Endothelial cell of umbilical vein (primary cell): Measurements from ENCODE around the gene TTLL10.

Source experiments
- CTCF ChIP-seq, 2 donors: IDR thresholded peaks; 1 replicate in 1 of 2; 2 replicates in 1 of 2; pipeline ENCODE4 v1.5.1; 2011; ENCODE audit warnings: low read length in 2 of 2, mild to moderate bottlenecking in 2 of 2, moderate library complexity in 2 of 2, control low read depth in 1 of 2, inconsistent platforms in 1 of 2, low read depth in 1 of 2; ENCODE audit not compliant: insufficient read depth in 1 of 2; ENCODE audit errors: extremely low read depth in 1 of 2
- EZH2 ChIP-seq: IDR thresholded peaks from 2 replicates; pipeline ENCODE4 v1.6.1; 2012; ENCODE audit warnings: borderline replicate concordance, low read depth, mild to moderate bottlenecking, moderate library complexity, low read length, inconsistent platforms; ENCODE audit not compliant: severe bottlenecking
- GATA2 ChIP-seq: IDR thresholded peaks from 2 replicates; pipeline ENCODE4 v1.7.0; 2011; ENCODE audit warnings: low read depth, mild to moderate bottlenecking, moderate library complexity, mixed read lengths, low read length; ENCODE audit not compliant: insufficient read length, insufficient read depth
- POLR2A ChIP-seq: IDR thresholded peaks from 2 replicates; pipeline ENCODE4 v1.6.1; 2012; ENCODE audit warnings: low read depth, mild to moderate bottlenecking, control low read depth, low read length

GRCh38 chr1:1130206-1131120 is 43.2 kb upstream of the TTLL10 start:
- TF ChIP-seq CTCF (IDR thresholded peaks at IDR 0.05; ENCODE audit: extremely low read depth in 1 of 2, insufficient read depth in 1 of 2, low read depth in 1 of 2, low read length in 2 of 2) (no peak), POLR2A (no peak), EZH2 (no peak), GATA2 (no peak)
